ENCODE data around the gene FZR1. TPM values are rescaled to one million over a fixed set of nuclear protein-coding genes. Genes with fewer than 3 reads are reported as not detected.
A peak's percentile ranks its signal among the peaks of the same experiment; 100 is the strongest.

The FZR1 gene
- total RNA-seq, 1 experiment from 2014 or later, result 87.4 TPM

DNA sequence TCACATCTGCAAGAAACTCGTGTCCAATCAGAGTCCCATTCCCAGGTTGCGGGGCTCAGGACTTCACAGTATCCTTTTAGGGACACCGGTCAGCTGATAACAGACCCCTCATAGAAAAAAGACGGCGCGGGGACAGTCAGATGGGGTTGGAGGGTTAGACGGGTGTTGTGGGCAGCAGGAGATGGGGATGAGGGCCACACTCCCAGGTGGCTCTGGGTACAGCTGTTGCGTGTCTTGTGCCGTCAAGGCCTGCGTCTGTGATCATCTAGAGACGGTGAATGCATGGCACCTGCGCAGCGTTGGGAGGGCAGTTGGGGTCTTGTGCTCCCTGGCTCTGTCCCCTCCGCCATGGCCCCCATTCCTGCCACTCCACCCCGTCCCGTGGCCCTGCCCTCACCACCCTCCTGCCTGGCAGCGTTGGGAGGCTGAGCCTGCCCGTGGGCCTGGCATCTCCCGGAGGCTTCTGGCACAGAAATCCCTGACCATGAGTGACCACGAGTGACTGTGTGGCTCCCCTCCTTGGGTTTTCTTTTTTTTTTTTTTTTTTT is 18.9 kb downstream of the FZR1 start:
- Histone ChIP-seq H3K36me3 (ENCODE audit: insufficient read depth, low read length, poor library complexity, severe bottlenecking) (peaks cover 46% of the 10 kb centered on the region), H3K27ac (ENCODE audit: low read depth, low read length, poor library complexity, severe bottlenecking) (no peak overlapping the region), H3K9me3 (ENCODE audit: low read depth, low read length, poor library complexity, severe bottlenecking) (no peaks in the 10 kb centered on the region), H3K4me1 (ENCODE audit: insufficient read depth, low read length, poor library complexity, severe bottlenecking) (no peaks in the 10 kb centered on the region), H3K27me3 (replicated peaks; ENCODE audit: insufficient read depth, low read depth, low read length, poor library complexity) (no peaks in the 10 kb centered on the region), H3K4me3 (ENCODE audit: low read depth, low read length, poor library complexity, severe bottlenecking) (no peak overlapping the region)
- TF ChIP-seq EZH2 (IDR thresholded peaks at IDR 0.05; ENCODE audit: borderline replicate concordance, low read depth, low read length, poor library complexity, severe bottlenecking), result no peak
- TF ChIP-seq, protein P1, sequence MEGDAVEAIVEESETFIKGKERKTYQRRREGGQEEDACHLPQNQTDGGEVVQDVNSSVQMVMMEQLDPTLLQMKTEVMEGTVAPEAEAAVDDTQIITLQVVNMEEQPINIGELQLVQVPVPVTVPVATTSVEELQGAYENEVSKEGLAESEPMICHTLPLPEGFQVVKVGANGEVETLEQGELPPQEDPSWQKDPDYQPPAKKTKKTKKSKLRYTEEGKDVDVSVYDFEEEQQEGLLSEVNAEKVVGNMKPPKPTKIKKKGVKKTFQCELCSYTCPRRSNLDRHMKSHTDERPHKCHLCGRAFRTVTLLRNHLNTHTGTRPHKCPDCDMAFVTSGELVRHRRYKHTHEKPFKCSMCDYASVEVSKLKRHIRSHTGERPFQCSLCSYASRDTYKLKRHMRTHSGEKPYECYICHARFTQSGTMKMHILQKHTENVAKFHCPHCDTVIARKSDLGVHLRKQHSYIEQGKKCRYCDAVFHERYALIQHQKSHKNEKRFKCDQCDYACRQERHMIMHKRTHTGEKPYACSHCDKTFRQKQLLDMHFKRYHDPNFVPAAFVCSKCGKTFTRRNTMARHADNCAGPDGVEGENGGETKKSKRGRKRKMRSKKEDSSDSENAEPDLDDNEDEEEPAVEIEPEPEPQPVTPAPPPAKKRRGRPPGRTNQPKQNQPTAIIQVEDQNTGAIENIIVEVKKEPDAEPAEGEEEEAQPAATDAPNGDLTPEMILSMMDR (conservative IDR thresholded peaks at IDR 0.05; ENCODE audit: low read depth, low read length), result no peak
- no peak for DNase-seq (ENCODE audit: low spot score)
- intact Hi-C loops (cut with micrococcal nuclease; ENCODE audit: unreplicated experiment), result no loop called here
- no TSS peak for BruUV-seq (replicated peaks)
- POLR2A ChIA-PET (ENCODE audit: low non-redundant PET), result no interaction called here
- CTCF ChIA-PET, result no interaction called here

DNA sequence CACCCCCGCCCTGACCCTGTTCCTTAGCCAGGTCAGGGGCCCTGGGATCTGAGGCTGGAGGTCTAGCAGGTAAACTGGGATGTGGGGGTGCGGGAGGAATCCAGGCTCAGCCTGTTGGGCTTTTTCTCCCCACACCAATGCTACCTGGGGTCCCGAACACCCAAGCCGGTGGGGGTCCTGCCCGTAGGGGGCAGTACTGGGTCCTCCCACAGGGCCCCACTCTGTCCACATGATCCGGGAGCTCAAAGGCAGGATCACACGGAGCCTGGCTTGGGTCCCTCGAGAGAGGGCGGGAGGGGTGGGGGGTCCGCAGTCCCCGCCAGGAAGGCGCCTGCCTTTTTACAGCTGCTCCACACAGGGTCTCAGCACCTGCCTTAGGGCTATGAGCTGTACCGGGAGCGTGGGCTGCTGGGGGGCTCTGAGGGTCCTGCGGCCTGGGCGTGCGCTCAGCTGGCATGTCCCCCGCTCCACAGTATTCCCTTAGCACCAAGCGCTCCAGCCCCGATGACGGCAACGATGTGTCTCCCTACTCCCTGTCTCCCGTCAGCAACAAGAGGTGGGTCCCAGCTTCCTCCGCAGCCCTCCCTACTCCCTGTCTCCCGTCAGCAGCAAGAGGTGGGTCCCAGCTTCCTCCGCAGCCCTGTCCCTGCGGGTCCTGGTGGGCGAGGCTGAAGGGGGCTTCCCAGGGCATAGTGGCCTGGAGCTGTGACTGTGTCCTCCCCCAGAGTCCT is 20.6 kb downstream of the FZR1 start:
- Histone ChIP-seq H3K27me3 (replicated peaks; ENCODE audit: insufficient read depth, low read depth, low read length, poor library complexity) (no peaks in the 10 kb centered on the region), H3K4me1 (ENCODE audit: insufficient read depth, low read length, poor library complexity, severe bottlenecking) (no peaks in the 10 kb centered on the region), H3K9me3 (ENCODE audit: low read depth, low read length, poor library complexity, severe bottlenecking) (no peaks in the 10 kb centered on the region), H3K27ac (ENCODE audit: low read depth, low read length, poor library complexity, severe bottlenecking) (no peak overlapping the region), H3K4me3 (ENCODE audit: low read depth, low read length, poor library complexity, severe bottlenecking) (no peak overlapping the region), H3K36me3 (ENCODE audit: insufficient read depth, low read length, poor library complexity, severe bottlenecking) (peaks cover 55% of the 10 kb centered on the region)
- no TSS peak for BruUV-seq (replicated peaks)
- intact Hi-C loops (cut with micrococcal nuclease; ENCODE audit: unreplicated experiment), result no loop called here
- ChIA-PET POLR2A (ENCODE audit: low non-redundant PET) (no interaction called here), CTCF (no interaction called here)
- no peak for DNase-seq (ENCODE audit: low spot score)
- no peak for TF ChIP-seq EZH2 (IDR thresholded peaks at IDR 0.05; ENCODE audit: borderline replicate concordance, low read depth, low read length, poor library complexity, severe bottlenecking)
- TF ChIP-seq, protein P1 (conservative IDR thresholded peaks at IDR 0.05; ENCODE audit: low read depth, low read length), result peak; percentile 42; the same call in 1 of the 2 replicates

DNA sequence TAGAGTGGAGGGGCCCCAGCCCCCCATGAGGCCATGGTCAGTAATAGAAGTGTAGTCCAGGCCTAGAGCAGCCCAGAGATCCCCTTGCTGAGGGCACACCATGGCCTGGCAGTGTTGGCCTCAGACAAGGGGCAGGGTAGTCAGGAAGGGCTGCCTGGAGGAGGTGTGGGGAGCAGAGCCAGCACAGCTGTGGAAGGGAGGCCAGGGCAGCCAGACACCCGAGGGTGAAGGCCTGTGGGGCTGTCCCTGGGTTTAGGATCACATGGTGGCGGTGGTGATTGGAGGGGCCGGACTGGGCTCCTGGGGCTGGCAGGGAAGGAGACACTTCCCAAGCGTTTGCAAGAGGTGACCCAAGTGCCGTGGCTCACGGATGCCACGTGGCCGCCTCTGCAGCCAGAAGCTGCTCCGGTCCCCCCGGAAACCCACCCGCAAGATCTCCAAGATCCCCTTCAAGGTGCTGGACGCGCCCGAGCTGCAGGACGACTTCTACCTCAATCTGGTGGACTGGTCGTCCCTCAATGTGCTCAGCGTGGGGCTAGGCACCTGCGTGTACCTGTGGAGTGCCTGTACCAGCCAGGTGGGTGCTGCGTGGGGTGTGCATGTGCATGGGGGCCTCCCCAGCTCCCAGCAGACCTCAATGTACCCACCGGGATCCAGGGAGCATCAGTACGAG is 21.3 kb downstream of the FZR1 start:
- peaks cover 62% of the 10 kb centered on the region for H3K36me3 ChIP-seq (ENCODE audit: insufficient read depth, low read length, poor library complexity, severe bottlenecking)
- no peak for TF ChIP-seq EZH2 (IDR thresholded peaks at IDR 0.05; ENCODE audit: borderline replicate concordance, low read depth, low read length, poor library complexity, severe bottlenecking)
- TF ChIP-seq, protein P1 (conservative IDR thresholded peaks at IDR 0.05; ENCODE audit: low read depth, low read length), result no peak
- ChIA-PET CTCF (no interaction called here), POLR2A (ENCODE audit: low non-redundant PET) (no interaction called here)
- no peak overlapping the region for H3K4me3 ChIP-seq (ENCODE audit: low read depth, low read length, poor library complexity, severe bottlenecking)
- no peaks in the 10 kb centered on the region for H3K9me3 ChIP-seq (ENCODE audit: low read depth, low read length, poor library complexity, severe bottlenecking)
- intact Hi-C loops (cut with micrococcal nuclease; ENCODE audit: unreplicated experiment), result no loop called here
- DNase-seq (ENCODE audit: low spot score), result no peak
- no peak overlapping the region for H3K27ac ChIP-seq (ENCODE audit: low read depth, low read length, poor library complexity, severe bottlenecking)
- BruUV-seq (replicated peaks), result no TSS peak
- no peaks in the 10 kb centered on the region for H3K4me1 ChIP-seq (ENCODE audit: insufficient read depth, low read length, poor library complexity, severe bottlenecking)
- H3K27me3 ChIP-seq (replicated peaks; ENCODE audit: insufficient read depth, low read depth, low read length, poor library complexity), result no peaks in the 10 kb centered on the region

Measured in A673 (cell line).